HCT116 (cell line): Measurements from ENCODE around the gene AK6.

Experiments
- ELF1 ChIP-seq: IDR thresholded peaks from 2 replicates; pipeline ENCODE4 v1.6.1; 2012; ENCODE audit warnings: low read depth, borderline replicate concordance
- MAX ChIP-seq: IDR thresholded peaks from 2 replicates; pipeline ENCODE4 v1.6.1; 2012
- POLR2A ChIP-seq: IDR thresholded peaks from 2 replicates; pipeline ENCODE4 v1.7.0; 2011; ENCODE audit warnings: borderline replicate concordance; ENCODE audit not compliant: insufficient read depth, insufficient read length; ENCODE audit errors: extremely low read depth
- REST ChIP-seq: IDR thresholded peaks from 2 replicates; pipeline ENCODE4 v1.6.1; 2012; ENCODE audit warnings: low read depth
- ZFX ChIP-seq: fragments of 450-650 bp; IDR thresholded peaks from 2 replicates; pipeline ENCODE4 v1.6.1; 2017
- TF ChIP-seq, protein P1 (sequence below), 3 experiments: fragments of 200-600 bp in 1 of 3; sonication (generic) in 1 of 3; IDR thresholded peaks in 2 of 3; conservative IDR thresholded peaks in 1 of 3; 2 replicates each; pipeline ENCODE4 v1.5.1; 2012 to 2017; ENCODE audit warnings: low read depth in 2 of 3, low read length in 2 of 3, antibody characterized with exemption in 1 of 3, borderline replicate concordance in 1 of 3, control low read depth in 1 of 3, mild to moderate bottlenecking in 1 of 3, mixed read lengths in 1 of 3, mixed run types in 1 of 3, moderate library complexity in 1 of 3; ENCODE audit not compliant: insufficient read depth in 1 of 3

GRCh38 chr5:69312459-69313160, 56.7 kb downstream of the AK6 start:
- TF ChIP-seq POLR2A = no peak
- TF ChIP-seq, protein P1, sequence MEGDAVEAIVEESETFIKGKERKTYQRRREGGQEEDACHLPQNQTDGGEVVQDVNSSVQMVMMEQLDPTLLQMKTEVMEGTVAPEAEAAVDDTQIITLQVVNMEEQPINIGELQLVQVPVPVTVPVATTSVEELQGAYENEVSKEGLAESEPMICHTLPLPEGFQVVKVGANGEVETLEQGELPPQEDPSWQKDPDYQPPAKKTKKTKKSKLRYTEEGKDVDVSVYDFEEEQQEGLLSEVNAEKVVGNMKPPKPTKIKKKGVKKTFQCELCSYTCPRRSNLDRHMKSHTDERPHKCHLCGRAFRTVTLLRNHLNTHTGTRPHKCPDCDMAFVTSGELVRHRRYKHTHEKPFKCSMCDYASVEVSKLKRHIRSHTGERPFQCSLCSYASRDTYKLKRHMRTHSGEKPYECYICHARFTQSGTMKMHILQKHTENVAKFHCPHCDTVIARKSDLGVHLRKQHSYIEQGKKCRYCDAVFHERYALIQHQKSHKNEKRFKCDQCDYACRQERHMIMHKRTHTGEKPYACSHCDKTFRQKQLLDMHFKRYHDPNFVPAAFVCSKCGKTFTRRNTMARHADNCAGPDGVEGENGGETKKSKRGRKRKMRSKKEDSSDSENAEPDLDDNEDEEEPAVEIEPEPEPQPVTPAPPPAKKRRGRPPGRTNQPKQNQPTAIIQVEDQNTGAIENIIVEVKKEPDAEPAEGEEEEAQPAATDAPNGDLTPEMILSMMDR (IDR thresholded peaks at IDR 0.05 in 2 of 3, conservative IDR thresholded peaks at IDR 0.05 in 1 of 3; ENCODE audit: borderline replicate concordance in 1 of 3, insufficient read depth in 1 of 3, low read depth in 2 of 3, low read length in 2 of 3) = no peak
- no peak for TF ChIP-seq ELF1
- TF ChIP-seq REST = no peak
- no peak for TF ChIP-seq ZFX
- no peak for TF ChIP-seq MAX
